Glutamatergic neuron (in vitro differentiated cells): ENCODE data around the gene HTR3C. TPM values are rescaled to one million over a fixed set of nuclear protein-coding genes. Genes with fewer than 3 reads are reported as not detected.

Source experiments
- DNase-seq: peaks from one replicate; pipeline ENCODE4 v3.0.0; 2022
- H3K27ac Mint-ChIP-seq: one replicate; pipeline ENCODE4 v1.8.0; 2020; ENCODE audit warnings: mild to moderate bottlenecking, mixed read lengths, inconsistent platforms; ENCODE audit not compliant: unreplicated experiment
- H3K27me3 Mint-ChIP-seq: one replicate; pipeline ENCODE4 v1.8.0; 2020; ENCODE audit warnings: mild to moderate bottlenecking, moderate library complexity, mixed read lengths, inconsistent platforms; ENCODE audit not compliant: unreplicated experiment
- H3K36me3 Mint-ChIP-seq: one replicate; pipeline ENCODE4 v1.8.0; 2020; ENCODE audit warnings: mild to moderate bottlenecking, mixed read lengths, inconsistent platforms; ENCODE audit not compliant: unreplicated experiment
- H3K4me1 Mint-ChIP-seq: one replicate; pipeline ENCODE4 v1.8.0; 2020; ENCODE audit warnings: mild to moderate bottlenecking, low read depth, mixed read lengths, inconsistent platforms; ENCODE audit not compliant: unreplicated experiment
- H3K4me3 Mint-ChIP-seq: one replicate; pipeline ENCODE4 v1.8.0; 2020; ENCODE audit warnings: mild to moderate bottlenecking, mixed read lengths, inconsistent platforms; ENCODE audit not compliant: unreplicated experiment
- H3K9me3 Mint-ChIP-seq: one replicate; pipeline ENCODE4 v1.8.0; 2020; ENCODE audit warnings: mild to moderate bottlenecking, moderate library complexity, mixed read lengths, inconsistent platforms; ENCODE audit not compliant: unreplicated experiment
- CTCF ChIP-seq: fragments of 200-600 bp; sonication (generic); IDR thresholded peaks from one replicate; pipeline ENCODE4 v1.5.0; 2021; ENCODE audit not compliant: partially characterized antibody, unreplicated experiment
- total RNA-seq: library from RNA; stranded (reverse); fragmentation: NEBNext Ultra II Directional; extraction: Animal tissue kit (Norgen Biotek cat#: 25700); gene quantifications from one replicate; pipeline ENCODE4 v1.2.1, GENCODE V29; 2021; ENCODE audit not compliant: unreplicated experiment

Gene HTR3C
- total RNA-seq, 1 donor from 2014 or later, result not detected

GRCh38 chr3:184008161-184008560 is 44.7 kb upstream of the HTR3C start:
- no peak for TF ChIP-seq CTCF
- no peak overlapping the region for H3K27ac Mint-ChIP-seq
- H3K9me3 Mint-ChIP-seq, result no peaks in the 10 kb centered on the region
- H3K4me1 Mint-ChIP-seq, result peaks cover 16% of the 10 kb centered on the region
- DNase-seq, result no peak
- H3K27me3 Mint-ChIP-seq, result no peaks in the 10 kb centered on the region
- peaks cover 5% of the 10 kb centered on the region for H3K36me3 Mint-ChIP-seq
- no peak overlapping the region for H3K4me3 Mint-ChIP-seq

GRCh38 chr3:184011230-184011876 is 41.5 kb upstream of the HTR3C start:
- TF ChIP-seq CTCF, result no peak
- H3K9me3 Mint-ChIP-seq, result peaks cover 4% of the 10 kb centered on the region
- peaks cover 5% of the 10 kb centered on the region for H3K36me3 Mint-ChIP-seq
- no peak overlapping the region for H3K27ac Mint-ChIP-seq
- H3K4me3 Mint-ChIP-seq, result no peak overlapping the region
- no peak for DNase-seq
- H3K27me3 Mint-ChIP-seq, result no peaks in the 10 kb centered on the region
- peaks cover 24% of the 10 kb centered on the region for H3K4me1 Mint-ChIP-seq

GRCh38 chr3:184011937-184012889 is 40.6 kb upstream of the HTR3C start:
- Mint-ChIP-seq H3K36me3 (peaks cover 5% of the 10 kb centered on the region), H3K27ac (no peak overlapping the region), H3K9me3 (peaks cover 6% of the 10 kb centered on the region), H3K4me1 (peaks cover 25% of the 10 kb centered on the region), H3K4me3 (no peak overlapping the region), H3K27me3 (peaks cover 3% of the 10 kb centered on the region)
- no peak for DNase-seq
- TF ChIP-seq CTCF, result no peak

- Mint-ChIP-seq H3K36me3 (peaks cover 5% of the 10 kb centered on the region), H3K4me3 (peak overlapping the region; percentile 99), H3K27ac (peak overlapping the region; percentile 96), H3K9me3 (peaks cover 11% of the 10 kb centered on the region), H3K4me1 (peaks cover 24% of the 10 kb centered on the region), H3K27me3 (peaks cover 3% of the 10 kb centered on the region)
- no peak for DNase-seq
- no peak for TF ChIP-seq CTCF
Measured at GRCh38 chr3:184015381-184016019, 37.3 kb upstream of the HTR3C start.
